Coronary artery (tissue), 2 donors: Measurements from ENCODE around the gene HEPHL1.

Source experiments
- DNase-seq: peaks from one replicate; pipeline ENCODE4 v3.0.0-alpha.2; 2017; ENCODE audit warnings: low spot score
- H3K27ac ChIP-seq, 2 donors: fragments of 200-600 bp; sonication (generic); one replicate each; pipeline ENCODE4 v1.5.1; 2016 to 2019
- H3K4me3 ChIP-seq: fragments of 200-600 bp; sonication (generic); 2 replicates; pipeline ENCODE4 v1.5.1; 2016; ENCODE audit warnings: mild to moderate bottlenecking, moderate library complexity
- CTCF ChIP-seq: fragments of 200-600 bp; sonication (generic); IDR thresholded peaks from one replicate; pipeline ENCODE4 v1.5.1; 2019; ENCODE audit warnings: antibody characterized with exemption

Gene HEPHL1

GRCh38 chr11:94023856-94024255, 2.7 kb downstream of the HEPHL1 start:
- DNase-seq: no peak
- no peak overlapping the region for H3K27ac ChIP-seq
- TF ChIP-seq CTCF: no peak

DNA sequence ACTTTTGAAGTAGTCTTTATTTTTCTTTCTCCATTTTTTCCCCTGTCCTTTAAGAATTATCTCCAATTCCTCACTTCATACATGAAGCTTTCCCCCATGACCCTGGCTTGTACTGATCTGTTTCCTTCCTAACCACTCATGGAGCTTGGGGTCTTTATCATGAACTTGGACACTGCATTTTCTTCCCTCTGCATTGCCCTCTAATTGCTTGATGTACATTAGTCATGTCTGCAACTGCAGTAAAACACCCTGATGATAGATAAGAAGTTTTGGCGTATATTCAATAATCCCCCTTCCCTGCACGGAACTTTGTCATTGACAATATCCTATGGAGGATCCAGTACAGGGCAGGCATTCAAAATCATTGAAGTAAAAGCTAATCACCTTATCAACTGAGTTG, 3.4 kb downstream of the HEPHL1 start:
- Histone ChIP-seq H3K27ac (no peak overlapping the region), H3K4me3 (no peak overlapping the region)
- TF ChIP-seq CTCF: no peak
- DNase-seq: no peak

More at GRCh38 chr11:94023856-94024255, 2.7 kb downstream of the HEPHL1 start:
- H3K4me3 ChIP-seq: no peak overlapping the region

DNA sequence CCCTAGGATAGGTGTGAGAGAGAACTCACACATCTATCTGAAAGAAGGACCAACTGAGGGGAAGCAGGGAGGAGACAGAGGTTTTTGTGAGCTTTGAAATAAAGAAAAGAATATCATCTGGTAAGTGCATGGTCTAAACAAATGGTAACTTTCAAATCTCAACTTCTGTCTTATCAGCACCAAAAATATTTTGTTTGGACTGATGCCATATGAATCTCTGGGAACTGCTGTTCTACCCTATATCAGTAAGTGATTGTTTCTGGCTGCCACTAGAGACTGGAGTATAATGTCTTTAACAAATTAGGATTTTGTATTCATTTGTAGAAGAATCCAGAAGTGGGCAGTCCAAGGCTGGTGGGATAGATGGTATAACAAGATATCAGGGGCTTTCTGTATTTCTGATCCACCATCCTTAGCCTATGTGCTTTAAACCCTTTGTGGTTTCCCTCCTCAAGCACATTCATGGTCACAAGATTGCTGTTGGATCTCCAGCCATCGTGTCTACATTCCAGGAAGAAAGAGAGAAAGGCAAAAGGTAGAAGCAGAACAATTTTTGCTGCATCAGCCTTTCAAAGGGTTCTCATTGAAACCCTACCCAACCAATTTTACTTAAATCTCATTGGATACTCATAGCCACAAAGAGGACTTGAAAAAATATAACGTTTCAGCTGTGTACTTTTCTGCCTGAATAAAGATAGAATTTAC, 4.7 kb downstream of the HEPHL1 start:
- no peak for TF ChIP-seq CTCF
- H3K4me3 ChIP-seq: no peak overlapping the region
- no peak overlapping the region for H3K27ac ChIP-seq
- no peak for DNase-seq

- Histone ChIP-seq H3K4me3 (no peak overlapping the region), H3K27ac (no peak overlapping the region)
- no peak for DNase-seq
- no peak for TF ChIP-seq CTCF
Measured at GRCh38 chr11:94027210-94027609, 6.1 kb downstream of the HEPHL1 start.

DNA sequence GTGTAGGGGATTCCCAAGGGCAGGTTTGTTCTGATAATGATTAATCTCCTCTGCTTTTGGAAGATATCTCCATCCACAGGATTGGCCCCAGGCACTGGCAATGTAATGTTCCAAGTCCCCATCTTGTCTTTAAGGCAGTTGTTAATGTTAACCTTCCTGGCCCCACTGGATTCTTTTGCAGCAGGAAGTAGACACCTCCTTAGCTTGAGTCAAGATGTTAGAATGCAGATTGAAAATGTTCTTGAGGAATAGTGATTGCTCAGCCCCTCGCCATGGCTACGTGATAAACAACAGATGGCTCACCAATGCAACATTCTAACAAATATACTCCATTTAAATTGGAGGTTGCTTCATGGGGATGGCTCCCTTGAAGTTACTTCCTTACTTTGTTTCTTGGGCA, 7.3 kb downstream of the HEPHL1 start:
- no peak for TF ChIP-seq CTCF
- H3K27ac ChIP-seq: no peak overlapping the region
- DNase-seq: no peak
- H3K4me3 ChIP-seq: no peak overlapping the region

GRCh38 chr11:94030059-94030458, 8.9 kb downstream of the HEPHL1 start:
- no peak for DNase-seq
- TF ChIP-seq CTCF: no peak
- no peak overlapping the region for H3K27ac ChIP-seq
- no peak overlapping the region for H3K4me3 ChIP-seq

- H3K27ac ChIP-seq: no peak overlapping the region
- H3K4me3 ChIP-seq: no peak overlapping the region
- DNase-seq: no peak
- no peak for TF ChIP-seq CTCF
Measured at GRCh38 chr11:94031625-94032024, 10.5 kb downstream of the HEPHL1 start.
